Calu3 (cell line): ENCODE data around the gene NCBP1. TPM values are rescaled to one million over a fixed set of nuclear protein-coding genes. Genes with fewer than 3 reads are reported as not detected.
"Not testable (repeated sequence)": the region's sequence is repeated elsewhere in the genome, so short reads cannot be mapped to it uniquely, and the experiment has no call there.

Experiments used
- BruUV-seq: library from RNA; stranded (reverse); fragments of 400-500 nt; replicated peaks from 2 replicates; lab custom pipeline; 2021; lab: Mats Ljungman, UMichigan
- CTCF ChIA-PET: fragments of 300-600 bp; sonication (Branson Sonifier 250); formaldehyde crosslinking; loops from one replicate; lab custom pipeline; 2022; ENCODE audit warnings: antibody characterized with exemption; lab: Charles Lee
- DNase-seq: peaks from one replicate; pipeline ENCODE4 v3.0.0; 2022
- H3K27ac Mint-ChIP-seq: one replicate; pipeline ENCODE4 v1.8.0; 2022; ENCODE audit warnings: mixed read lengths; ENCODE audit not compliant: unreplicated experiment
- H3K27me3 Mint-ChIP-seq: one replicate; pipeline ENCODE4 v1.8.0; 2022; ENCODE audit warnings: mixed read lengths; ENCODE audit not compliant: unreplicated experiment
- H3K36me3 Mint-ChIP-seq: one replicate; pipeline ENCODE4 v1.8.0; 2022; ENCODE audit warnings: mild to moderate bottlenecking, moderate library complexity, mixed read lengths; ENCODE audit not compliant: insufficient read depth, unreplicated experiment
- H3K4me1 Mint-ChIP-seq: one replicate; pipeline ENCODE4 v1.8.0; 2022; ENCODE audit warnings: mild to moderate bottlenecking, low read depth, mixed read lengths; ENCODE audit not compliant: unreplicated experiment
- H3K4me3 Mint-ChIP-seq: one replicate; pipeline ENCODE4 v1.8.0; 2022; ENCODE audit warnings: mild to moderate bottlenecking, low read depth, moderate library complexity, mixed read lengths; ENCODE audit not compliant: unreplicated experiment
- H3K9me3 Mint-ChIP-seq: one replicate; pipeline ENCODE4 v1.8.0; 2022; ENCODE audit warnings: low read depth, mixed read lengths; ENCODE audit not compliant: unreplicated experiment
- intact Hi-C: fragments of 100-400 bp; cut with micrococcal nuclease; formaldehyde crosslinking; loops from one replicate; pipeline ENCODE4 v1.10.0; 2022; ENCODE audit not compliant: unreplicated experiment
- total RNA-seq: library from RNA; stranded (reverse); gene quantifications from 2 replicates; pipeline ENCODE4 v1.2.3, GENCODE V29; 2022
- TF ChIP-seq, protein P1 (sequence below): fragments of 200-600 bp; IDR thresholded peaks from one replicate; pipeline ENCODE4 v1.8.0; 2022; ENCODE audit warnings: antibody characterized with exemption; ENCODE audit not compliant: unreplicated experiment

NCBP1 gene
- total RNA-seq, 1 experiment from 2014 or later, result 32.2 TPM

DNA sequence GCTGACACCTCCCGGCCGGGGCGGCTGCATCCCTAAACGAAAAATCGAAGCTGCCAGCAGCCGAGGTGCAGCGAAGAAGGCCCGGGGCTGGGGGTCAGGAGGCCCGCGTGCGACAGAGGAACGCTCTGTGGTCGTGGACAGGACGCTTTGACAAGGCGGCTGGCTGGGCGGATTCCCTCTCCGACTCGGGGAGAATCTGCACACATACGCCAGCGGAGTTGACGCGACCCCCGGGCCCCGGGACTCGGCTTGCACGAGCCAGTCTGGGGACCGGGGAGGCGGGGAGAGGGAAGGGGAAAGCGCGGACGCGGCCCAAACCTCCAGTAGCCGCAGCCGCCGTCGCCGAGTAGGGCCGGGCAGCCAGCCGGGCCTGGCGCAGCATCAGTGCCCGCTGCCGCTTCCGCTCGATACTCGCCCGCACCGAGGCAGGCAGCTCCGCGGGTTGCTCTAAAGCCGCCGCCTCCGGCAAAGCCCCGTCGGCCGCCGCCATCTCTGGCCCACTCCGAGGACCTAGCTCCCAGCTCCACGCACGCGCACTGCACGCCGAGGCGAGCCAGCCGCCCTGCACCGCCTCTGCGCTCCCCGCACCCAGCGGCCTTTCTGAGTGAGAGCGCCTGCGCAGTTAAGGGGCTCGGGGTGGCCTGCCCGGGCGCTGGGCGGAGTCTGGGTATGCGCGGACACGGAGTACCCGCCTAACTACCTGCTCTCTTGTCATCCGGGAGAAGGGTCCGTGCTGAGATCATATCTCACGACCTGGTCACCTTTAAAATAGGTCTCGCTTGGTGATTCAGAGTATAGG lies 63.4 kb downstream of the NCBP1 start, which contains the start of gene XPA:
Gene XPA, minus strand, starts transcription at position 538 of the 799 bp plus-strand sequence. Its CDS starts 48 bp downstream, at position 490.
- no TSS peak for BruUV-seq
- H3K9me3 Mint-ChIP-seq, result no peaks in the 10 kb centered on the region
- H3K27ac Mint-ChIP-seq, result no peak within 1 kb of the TSS
- peak; percentile 95 for DNase-seq
- H3K4me3 Mint-ChIP-seq, result peak within 1 kb of the TSS; percentile 80
- peaks cover 16% of the 10 kb centered on the region for H3K36me3 Mint-ChIP-seq
- intact Hi-C loops, result loop anchor here (5.0 kb wide), 1 partner anchor 205 kb away; no protein-coding TSS in a partner anchor
- CTCF ChIA-PET, result interaction anchor here (0.5 to 0.9 kb wide), 2 partner anchors 18 to 204 kb away, joined by 3 to 7 read pairs; no protein-coding TSS in a partner anchor
- H3K27me3 Mint-ChIP-seq, result no peaks in the 10 kb centered on the region
- TF ChIP-seq, protein P1, sequence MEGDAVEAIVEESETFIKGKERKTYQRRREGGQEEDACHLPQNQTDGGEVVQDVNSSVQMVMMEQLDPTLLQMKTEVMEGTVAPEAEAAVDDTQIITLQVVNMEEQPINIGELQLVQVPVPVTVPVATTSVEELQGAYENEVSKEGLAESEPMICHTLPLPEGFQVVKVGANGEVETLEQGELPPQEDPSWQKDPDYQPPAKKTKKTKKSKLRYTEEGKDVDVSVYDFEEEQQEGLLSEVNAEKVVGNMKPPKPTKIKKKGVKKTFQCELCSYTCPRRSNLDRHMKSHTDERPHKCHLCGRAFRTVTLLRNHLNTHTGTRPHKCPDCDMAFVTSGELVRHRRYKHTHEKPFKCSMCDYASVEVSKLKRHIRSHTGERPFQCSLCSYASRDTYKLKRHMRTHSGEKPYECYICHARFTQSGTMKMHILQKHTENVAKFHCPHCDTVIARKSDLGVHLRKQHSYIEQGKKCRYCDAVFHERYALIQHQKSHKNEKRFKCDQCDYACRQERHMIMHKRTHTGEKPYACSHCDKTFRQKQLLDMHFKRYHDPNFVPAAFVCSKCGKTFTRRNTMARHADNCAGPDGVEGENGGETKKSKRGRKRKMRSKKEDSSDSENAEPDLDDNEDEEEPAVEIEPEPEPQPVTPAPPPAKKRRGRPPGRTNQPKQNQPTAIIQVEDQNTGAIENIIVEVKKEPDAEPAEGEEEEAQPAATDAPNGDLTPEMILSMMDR, result no peak
- peaks cover 47% of the 10 kb centered on the region for H3K4me1 Mint-ChIP-seq

DNA sequence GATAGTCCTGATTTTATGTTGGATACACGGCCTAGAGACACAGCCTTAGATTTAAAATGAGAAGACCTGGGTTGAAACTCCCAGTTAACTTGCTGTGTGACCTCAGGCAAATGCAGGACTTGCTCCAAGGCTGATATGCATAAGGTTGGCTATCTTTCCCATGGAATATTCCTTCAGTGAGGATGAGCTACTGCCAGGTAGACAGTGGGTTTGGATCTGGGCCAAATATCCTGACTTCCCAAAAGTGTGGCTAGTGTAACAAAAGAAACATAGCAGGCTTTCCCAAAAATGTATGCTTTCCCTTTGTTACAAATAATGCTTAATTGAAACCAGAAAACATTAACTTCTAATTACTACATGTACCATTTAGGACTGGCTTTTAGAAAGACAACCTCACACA lies 64.2 kb downstream of the NCBP1 start:
- Mint-ChIP-seq H3K4me1 (peaks cover 47% of the 10 kb centered on the region), H3K27ac (no peak overlapping the region), H3K4me3 (peak overlapping the region; percentile 80), H3K36me3 (peaks cover 16% of the 10 kb centered on the region), H3K27me3 (no peaks in the 10 kb centered on the region), H3K9me3 (no peaks in the 10 kb centered on the region)
- intact Hi-C loops, result loop anchor here (5.0 kb wide), 1 partner anchor 204 kb away; no protein-coding TSS in a partner anchor
- DNase-seq, result no peak
- CTCF ChIA-PET, result no interaction called here
- TF ChIP-seq, protein P1, result no peak
- TSS peak; percentile 26 for BruUV-seq

DNA sequence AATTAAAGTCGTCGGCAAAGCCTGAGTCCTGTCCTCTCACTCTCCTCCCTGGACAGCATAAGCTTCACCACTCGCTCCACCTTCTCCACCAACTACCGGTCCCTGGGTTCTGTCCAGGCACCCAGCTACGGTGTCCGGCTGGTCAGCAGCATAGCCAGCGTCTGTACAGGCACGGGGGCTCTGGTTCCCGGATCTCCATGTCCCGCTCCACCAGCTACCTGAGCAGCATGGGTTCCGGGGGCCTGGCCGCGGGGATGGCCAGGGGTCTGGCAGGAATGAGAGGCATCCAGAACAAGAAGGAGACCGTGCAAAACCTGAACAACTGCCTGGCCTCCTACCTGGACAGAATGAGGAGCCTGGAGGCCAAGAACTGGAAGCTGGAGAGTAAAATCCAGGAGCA lies 65.2 kb downstream of the NCBP1 start:
- intact Hi-C loops, result loop anchor here (5.0 kb wide), 1 partner anchor 203 kb away; no protein-coding TSS in a partner anchor
- CTCF ChIA-PET, result no interaction called here
- Mint-ChIP-seq H3K4me3 (no peak overlapping the region), H3K27me3 (no peaks in the 10 kb centered on the region), H3K27ac (no peak overlapping the region), H3K4me1 (peaks cover 50% of the 10 kb centered on the region), H3K36me3 (peaks cover 16% of the 10 kb centered on the region), H3K9me3 (no peaks in the 10 kb centered on the region)
- TF ChIP-seq, protein P1, result no peak
- DNase-seq, result no peak
- no TSS peak for BruUV-seq

DNA sequence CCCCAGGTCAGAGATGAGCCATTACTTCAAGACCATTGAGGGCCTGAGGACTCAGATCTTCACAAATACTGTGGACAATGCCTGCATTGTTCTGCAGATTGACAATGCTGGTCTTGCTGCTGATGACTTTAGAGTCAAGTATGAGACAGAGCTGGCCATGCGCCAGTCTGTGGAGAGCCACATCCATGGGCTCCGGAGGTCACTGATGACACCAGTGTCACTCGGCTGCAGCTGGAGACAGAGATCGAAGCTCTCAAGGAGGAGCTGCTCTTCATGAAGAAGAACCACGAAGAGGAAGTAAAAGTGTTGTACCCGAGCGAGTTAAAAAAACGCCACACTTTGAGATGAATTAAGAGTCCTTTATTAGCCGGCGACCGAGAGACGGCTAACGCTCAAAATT lies 65.7 kb downstream of the NCBP1 start:
- intact Hi-C loops, result loop anchor here (5.0 kb wide), 1 partner anchor 203 kb away; no protein-coding TSS in a partner anchor

DNA sequence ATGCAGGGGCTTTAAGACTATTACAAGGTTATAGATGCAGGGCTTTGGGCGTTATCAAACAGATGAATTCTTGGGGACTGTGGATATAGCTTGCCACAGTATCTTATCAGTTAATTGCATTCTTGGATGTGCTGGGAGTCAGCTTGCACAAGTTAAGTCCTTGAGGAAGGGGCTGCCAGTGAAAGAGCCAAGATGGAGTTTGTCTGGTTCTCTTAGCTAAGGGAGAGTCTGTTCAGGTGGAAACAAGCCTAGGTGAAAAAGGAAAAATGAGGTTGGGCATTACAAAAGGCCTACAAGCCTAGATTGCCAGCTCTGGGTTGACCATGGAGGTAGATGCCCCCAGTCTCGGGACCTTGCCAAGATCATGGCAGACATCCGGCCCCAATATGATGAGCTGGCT lies 66.2 kb downstream of the NCBP1 start:
- CTCF ChIA-PET, H3K27me3 Mint-ChIP-seq, H3K9me3 Mint-ChIP-seq, H3K4me3 Mint-ChIP-seq, H3K27ac Mint-ChIP-seq, BruUV-seq, DNase-seq: not testable (repeated sequence)
- intact Hi-C loops, result loop anchor here (5.0 kb wide), 1 partner anchor 202 kb away; no protein-coding TSS in a partner anchor
- Mint-ChIP-seq H3K4me1 (peaks cover 55% of the 10 kb centered on the region), H3K36me3 (peaks cover 19% of the 10 kb centered on the region)

More for the DNA sequence above, 65.7 kb downstream of the NCBP1 start:
- H3K4me3 Mint-ChIP-seq, DNase-seq, H3K9me3 Mint-ChIP-seq, H3K27me3 Mint-ChIP-seq, CTCF ChIA-PET, H3K27ac Mint-ChIP-seq, BruUV-seq: not testable (repeated sequence)
- H3K4me1 Mint-ChIP-seq, result peaks cover 51% of the 10 kb centered on the region
- H3K36me3 Mint-ChIP-seq, result peaks cover 16% of the 10 kb centered on the region
